Nephron progenitor cell (in vitro differentiated cells): ENCODE results near the gene SWSAP1.
"Not testable (repeated sequence)": the region's sequence is repeated elsewhere in the genome, so short reads cannot be mapped to it uniquely, and the experiment has no call there.

Experiments
- DNase-seq: peaks from one replicate; pipeline ENCODE4 v3.0.0; 2021
- H3K27ac Mint-ChIP-seq: 2 replicates; pipeline ENCODE4 v1.8.0; 2021; ENCODE audit warnings: mild to moderate bottlenecking, moderate library complexity, mixed read lengths
- H3K27me3 Mint-ChIP-seq: 2 replicates; pipeline ENCODE4 v1.8.0; 2021; ENCODE audit warnings: mild to moderate bottlenecking, low read depth, mixed read lengths; ENCODE audit not compliant: poor library complexity
- H3K36me3 Mint-ChIP-seq: 2 replicates; pipeline ENCODE4 v1.8.0; 2021; ENCODE audit warnings: low read depth, mixed read lengths
- H3K4me1 Mint-ChIP-seq: 2 replicates; pipeline ENCODE4 v1.8.0; 2021; ENCODE audit warnings: mixed read lengths
- H3K4me3 Mint-ChIP-seq: 2 replicates; pipeline ENCODE4 v1.8.0; 2021; ENCODE audit warnings: mild to moderate bottlenecking, moderate library complexity, mixed read lengths
- H3K9me3 Mint-ChIP-seq: 2 replicates; pipeline ENCODE4 v1.8.0; 2021; ENCODE audit warnings: mild to moderate bottlenecking, moderate library complexity, mixed read lengths
- TF ChIP-seq, protein P1 (sequence below): fragments of 200-600 bp; sonication (generic); IDR thresholded peaks from 2 replicates; pipeline ENCODE4 v1.5.0; 2021; ENCODE audit warnings: antibody characterized with exemption

Gene SWSAP1

DNA sequence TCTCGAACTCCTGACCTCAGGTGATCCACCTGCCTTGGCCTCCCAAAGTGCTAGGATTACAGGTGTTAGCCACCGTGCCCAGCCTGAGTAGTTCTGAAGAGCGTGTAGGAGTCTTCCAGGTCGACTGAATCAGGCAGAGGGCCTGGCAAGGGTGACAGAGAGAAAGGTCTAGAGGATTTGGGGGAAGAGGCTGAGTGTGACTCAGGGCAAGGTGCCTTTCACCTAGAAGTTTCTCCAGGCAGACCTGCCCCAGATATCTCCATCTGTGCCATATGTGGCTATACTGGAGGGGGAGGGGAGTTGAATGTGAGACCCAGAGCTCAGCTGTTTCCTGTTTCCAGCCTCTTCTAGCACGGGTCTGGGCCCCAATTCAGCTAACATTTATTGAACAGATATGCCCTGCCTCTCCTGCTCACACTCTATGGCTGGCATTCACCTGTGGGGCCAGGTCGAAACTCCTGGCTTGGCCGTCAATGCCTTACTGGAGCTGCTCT lies 26.9 kb upstream of the SWSAP1 start:
- H3K36me3 Mint-ChIP-seq, result peaks cover 7% of the 10 kb centered on the region
- peaks cover 42% of the 10 kb centered on the region for H3K4me1 Mint-ChIP-seq
- H3K4me3 Mint-ChIP-seq, result peak overlapping the region; percentile 97
- H3K9me3 Mint-ChIP-seq, result peaks cover 9% of the 10 kb centered on the region
- H3K27ac Mint-ChIP-seq, result no peak overlapping the region
- peaks cover 10% of the 10 kb centered on the region for H3K27me3 Mint-ChIP-seq
- DNase-seq, result no peak
- TF ChIP-seq, protein P1, sequence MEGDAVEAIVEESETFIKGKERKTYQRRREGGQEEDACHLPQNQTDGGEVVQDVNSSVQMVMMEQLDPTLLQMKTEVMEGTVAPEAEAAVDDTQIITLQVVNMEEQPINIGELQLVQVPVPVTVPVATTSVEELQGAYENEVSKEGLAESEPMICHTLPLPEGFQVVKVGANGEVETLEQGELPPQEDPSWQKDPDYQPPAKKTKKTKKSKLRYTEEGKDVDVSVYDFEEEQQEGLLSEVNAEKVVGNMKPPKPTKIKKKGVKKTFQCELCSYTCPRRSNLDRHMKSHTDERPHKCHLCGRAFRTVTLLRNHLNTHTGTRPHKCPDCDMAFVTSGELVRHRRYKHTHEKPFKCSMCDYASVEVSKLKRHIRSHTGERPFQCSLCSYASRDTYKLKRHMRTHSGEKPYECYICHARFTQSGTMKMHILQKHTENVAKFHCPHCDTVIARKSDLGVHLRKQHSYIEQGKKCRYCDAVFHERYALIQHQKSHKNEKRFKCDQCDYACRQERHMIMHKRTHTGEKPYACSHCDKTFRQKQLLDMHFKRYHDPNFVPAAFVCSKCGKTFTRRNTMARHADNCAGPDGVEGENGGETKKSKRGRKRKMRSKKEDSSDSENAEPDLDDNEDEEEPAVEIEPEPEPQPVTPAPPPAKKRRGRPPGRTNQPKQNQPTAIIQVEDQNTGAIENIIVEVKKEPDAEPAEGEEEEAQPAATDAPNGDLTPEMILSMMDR, result no peak

DNA sequence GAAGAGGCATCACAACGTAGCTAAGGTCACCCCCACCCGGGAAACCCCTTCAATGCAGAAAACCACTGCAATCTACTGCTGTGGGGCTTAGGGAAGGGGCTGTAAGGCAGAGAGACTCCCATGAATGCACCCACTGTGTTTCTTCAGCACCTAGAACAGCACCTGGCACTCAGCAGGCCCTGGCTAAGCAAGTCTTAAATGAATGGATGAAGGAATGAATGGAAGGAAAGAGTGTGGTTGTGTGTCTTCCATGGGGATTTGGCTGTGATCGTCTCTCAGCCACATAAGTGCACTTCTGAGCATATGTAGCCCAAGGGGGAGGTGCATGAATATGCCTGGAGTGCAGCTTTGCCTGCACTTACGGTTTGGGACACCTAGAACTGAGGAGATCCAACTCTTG lies 25.3 kb upstream of the SWSAP1 start:
- Mint-ChIP-seq H3K9me3 (peaks cover 9% of the 10 kb centered on the region), H3K4me3 (no peak overlapping the region), H3K27ac (no peak overlapping the region), H3K4me1 (peaks cover 50% of the 10 kb centered on the region), H3K27me3 (peaks cover 13% of the 10 kb centered on the region), H3K36me3 (peaks cover 7% of the 10 kb centered on the region)
- DNase-seq, result no peak
- TF ChIP-seq, protein P1, result no peak

DNA sequence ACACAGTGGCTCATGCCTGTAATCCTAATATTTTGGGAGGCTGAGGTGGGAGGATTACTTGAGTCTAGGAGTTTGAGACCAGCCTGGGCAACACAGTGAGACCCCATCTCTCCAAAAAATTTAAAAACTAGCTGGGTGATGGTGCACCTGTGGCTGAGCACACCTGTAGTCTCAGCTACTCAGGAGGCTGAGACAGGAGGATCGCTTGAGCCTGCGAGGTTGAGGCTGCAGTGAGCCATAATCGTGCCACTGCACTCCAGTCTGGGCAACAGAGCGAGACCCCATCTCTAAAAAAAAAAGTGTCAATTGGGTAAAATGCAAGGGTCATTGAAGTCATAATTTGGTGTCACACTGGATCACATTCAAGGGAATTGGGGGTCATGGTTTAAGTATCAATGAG lies 20.4 kb upstream of the SWSAP1 start:
- not testable (repeated sequence) for H3K27ac Mint-ChIP-seq, H3K9me3 Mint-ChIP-seq, H3K4me3 Mint-ChIP-seq, DNase-seq, H3K36me3 Mint-ChIP-seq
- Mint-ChIP-seq H3K4me1 (peaks cover 39% of the 10 kb centered on the region), H3K27me3 (peaks cover 39% of the 10 kb centered on the region)

DNA sequence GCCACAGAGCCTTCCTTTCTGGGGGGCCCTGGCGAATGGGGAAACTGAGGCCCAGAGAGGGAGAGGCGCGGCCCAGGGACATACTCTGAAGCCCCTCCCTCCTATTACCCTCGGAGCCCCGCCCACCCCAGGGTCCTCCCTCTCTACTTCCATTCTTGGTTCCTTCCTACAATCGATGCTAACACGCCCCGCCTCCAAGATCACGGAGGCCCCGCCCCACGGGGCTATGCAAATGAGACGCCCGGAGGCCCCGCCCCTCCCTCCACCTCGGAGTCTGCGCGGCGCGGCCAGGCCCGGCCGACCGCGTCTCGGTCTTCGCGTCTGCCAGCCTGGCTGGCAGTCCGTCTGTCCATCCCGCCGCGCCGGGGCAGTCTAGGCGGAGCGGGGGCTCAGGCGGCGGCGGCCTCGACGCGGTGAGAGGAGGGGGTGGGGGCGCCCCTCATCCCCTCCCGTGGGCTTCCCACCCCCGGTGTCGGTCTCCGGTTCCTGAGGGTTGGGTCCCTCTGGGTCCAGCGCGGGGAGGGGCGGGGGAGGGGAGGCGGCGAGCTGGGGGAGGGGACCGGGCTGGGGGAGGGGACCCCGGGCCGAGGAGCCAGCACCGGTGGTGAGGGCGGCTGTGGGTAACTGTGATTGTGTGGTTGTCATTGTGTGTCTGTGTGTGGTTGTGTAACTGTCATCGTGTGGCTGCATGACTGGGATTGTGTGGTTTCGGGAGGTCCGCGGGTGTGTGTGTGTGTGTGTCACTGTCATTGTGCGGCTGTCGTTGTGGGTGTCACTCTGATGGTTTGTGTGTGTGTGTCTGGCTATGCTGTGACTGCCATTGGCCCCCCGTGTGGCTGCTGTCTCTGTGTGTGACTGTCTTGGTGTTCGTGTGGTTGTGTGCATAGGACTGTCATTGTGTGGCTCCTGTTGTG lies 19.0 kb upstream of the SWSAP1 start, which contains the start of gene PLPPR2:
TSS of gene PLPPR2 (plus strand) at position 273 of the 914 bp plus-strand sequence. CDS start 2,242 bp downstream, outside the sequence.
- Mint-ChIP-seq H3K27ac (peak within 1 kb of the TSS; percentile 19), H3K36me3 (no peaks in the 10 kb centered on the region), H3K27me3 (peaks cover 49% of the 10 kb centered on the region), H3K4me3 (peak within 1 kb of the TSS; percentile 81), H3K4me1 (peaks cover 40% of the 10 kb centered on the region), H3K9me3 (no peaks in the 10 kb centered on the region)
- TF ChIP-seq, protein P1, result no peak
- peak; percentile 95 for DNase-seq

DNA sequence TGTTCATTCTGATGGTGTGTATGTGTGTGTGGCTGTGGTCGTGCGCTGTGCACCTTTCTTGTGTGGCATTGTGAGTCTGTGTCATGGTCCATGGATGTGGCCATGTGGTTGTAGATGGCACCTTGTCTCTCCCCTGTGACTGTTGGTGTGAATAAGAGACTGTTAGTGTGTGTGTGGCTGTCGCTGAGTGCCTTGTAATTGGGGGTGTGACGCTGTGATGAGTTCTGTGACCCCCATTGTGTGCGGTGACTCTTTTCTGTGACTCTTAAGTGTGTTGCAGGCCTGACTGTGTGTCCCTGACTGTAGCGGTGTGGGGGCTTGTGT lies 18.4 kb upstream of the SWSAP1 start:
- Mint-ChIP-seq H3K36me3 (no peaks in the 10 kb centered on the region), H3K4me3 (peak overlapping the region; percentile 81), H3K27ac (peak overlapping the region; percentile 19), H3K9me3 (no peaks in the 10 kb centered on the region), H3K27me3 (peaks cover 55% of the 10 kb centered on the region), H3K4me1 (peaks cover 44% of the 10 kb centered on the region)
- DNase-seq, result no peak
- TF ChIP-seq, protein P1, result no peak

DNA sequence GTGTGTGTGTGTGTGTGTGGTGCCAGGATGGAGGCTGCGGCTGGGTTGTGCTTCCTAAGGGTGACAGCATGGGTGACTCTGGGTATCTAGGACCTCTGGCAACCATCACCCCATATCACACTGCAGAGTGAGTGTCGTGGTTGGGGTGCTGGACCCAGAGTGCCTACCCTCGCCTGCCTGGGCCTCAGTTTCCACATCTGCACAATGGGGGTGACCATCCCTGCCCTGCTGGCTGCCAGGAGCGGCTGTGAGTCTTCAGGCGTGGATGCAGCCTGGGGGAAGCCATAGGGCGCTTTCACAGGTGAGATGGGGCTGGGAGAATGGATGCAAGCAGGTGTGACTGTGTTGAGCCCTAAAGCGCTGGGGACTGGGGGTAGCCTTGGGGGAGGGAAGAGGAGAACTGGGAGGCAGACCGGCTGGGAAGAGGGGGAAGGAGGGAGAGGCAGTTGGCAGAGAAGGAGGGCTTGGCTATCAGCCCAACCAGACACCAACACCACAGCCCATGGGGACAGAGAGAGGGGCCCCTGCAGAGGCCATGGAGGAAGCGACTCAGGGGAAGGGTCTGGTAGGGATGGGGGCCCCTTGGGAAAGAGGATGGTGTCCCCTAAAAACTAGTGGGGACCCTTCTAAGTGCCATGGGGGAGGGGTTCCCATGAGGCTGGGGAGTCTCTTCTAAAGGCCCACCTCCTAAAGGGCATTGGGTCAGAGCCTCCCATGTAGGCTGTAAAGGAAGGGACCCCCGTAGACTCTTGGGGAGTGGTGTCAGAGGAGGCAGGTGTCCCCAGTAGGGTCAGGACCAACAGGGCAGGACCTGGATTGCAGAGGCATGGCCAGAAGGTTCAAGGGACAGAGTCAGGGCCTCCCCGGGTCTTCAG lies 17.6 kb upstream of the SWSAP1 start:
- Mint-ChIP-seq H3K27ac (no peak overlapping the region), H3K4me3 (peak overlapping the region; percentile 81), H3K27me3 (peaks cover 59% of the 10 kb centered on the region), H3K9me3 (no peaks in the 10 kb centered on the region), H3K4me1 (peaks cover 43% of the 10 kb centered on the region), H3K36me3 (no peaks in the 10 kb centered on the region)
- TF ChIP-seq, protein P1, result no peak
- no peak for DNase-seq
